ENCODE results near the gene ICAM1.

DNA sequence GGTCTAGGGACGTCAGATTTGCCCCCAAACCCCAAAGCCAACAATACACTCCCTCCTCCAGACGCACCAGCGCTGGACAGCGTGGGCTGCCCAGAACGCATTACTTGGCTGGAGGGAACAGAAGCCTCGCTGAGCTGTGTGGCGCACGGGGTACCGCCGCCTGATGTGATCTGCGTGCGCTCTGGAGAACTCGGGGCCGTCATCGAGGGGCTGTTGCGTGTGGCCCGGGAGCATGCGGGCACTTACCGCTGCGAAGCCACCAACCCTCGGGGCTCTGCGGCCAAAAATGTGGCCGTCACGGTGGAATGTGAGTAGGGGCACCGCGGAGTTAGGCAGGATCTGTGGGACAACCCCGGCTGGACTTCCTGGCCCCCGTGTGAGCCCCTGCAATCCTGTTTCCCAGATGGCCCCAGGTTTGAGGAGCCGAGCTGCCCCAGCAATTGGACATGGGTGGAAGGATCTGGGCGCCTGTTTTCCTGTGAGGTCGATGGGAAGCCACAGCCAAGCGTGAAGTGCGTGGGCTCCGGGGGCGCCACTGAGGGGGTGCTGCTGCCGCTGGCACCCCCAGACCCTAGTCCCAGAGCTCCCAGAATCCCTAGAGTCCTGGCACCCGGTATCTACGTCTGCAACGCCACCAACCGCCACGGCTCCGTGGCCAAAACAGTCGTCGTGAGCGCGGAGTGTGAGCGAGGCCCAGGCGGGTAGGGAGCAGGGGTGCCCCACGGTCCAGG lies 22.9 kb downstream of the ICAM1 start:
- TF ChIP-seq, protein P1, sequence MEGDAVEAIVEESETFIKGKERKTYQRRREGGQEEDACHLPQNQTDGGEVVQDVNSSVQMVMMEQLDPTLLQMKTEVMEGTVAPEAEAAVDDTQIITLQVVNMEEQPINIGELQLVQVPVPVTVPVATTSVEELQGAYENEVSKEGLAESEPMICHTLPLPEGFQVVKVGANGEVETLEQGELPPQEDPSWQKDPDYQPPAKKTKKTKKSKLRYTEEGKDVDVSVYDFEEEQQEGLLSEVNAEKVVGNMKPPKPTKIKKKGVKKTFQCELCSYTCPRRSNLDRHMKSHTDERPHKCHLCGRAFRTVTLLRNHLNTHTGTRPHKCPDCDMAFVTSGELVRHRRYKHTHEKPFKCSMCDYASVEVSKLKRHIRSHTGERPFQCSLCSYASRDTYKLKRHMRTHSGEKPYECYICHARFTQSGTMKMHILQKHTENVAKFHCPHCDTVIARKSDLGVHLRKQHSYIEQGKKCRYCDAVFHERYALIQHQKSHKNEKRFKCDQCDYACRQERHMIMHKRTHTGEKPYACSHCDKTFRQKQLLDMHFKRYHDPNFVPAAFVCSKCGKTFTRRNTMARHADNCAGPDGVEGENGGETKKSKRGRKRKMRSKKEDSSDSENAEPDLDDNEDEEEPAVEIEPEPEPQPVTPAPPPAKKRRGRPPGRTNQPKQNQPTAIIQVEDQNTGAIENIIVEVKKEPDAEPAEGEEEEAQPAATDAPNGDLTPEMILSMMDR (IDR thresholded peaks at IDR 0.05) = no peak
- TF ChIP-seq POLR2A (IDR thresholded peaks at IDR 0.05) (no peak), EP300 (IDR thresholded peaks at IDR 0.05) (no peak), POLR2AphosphoS5 (IDR thresholded peaks at IDR 0.05) (no peak)
